ENCODE data around the gene PRR12. TPM values are rescaled to one million over a fixed set of nuclear protein-coding genes. Genes with fewer than 3 reads are reported as not detected.

PRR12 gene
- total RNA-seq, 1 experiment from 2014 or later: 53.0 TPM

- CTCF ChIA-PET: interaction anchor here (0.6 to 2.5 kb wide), 2 partner anchors 11 to 83 kb away, joined by 3 to 10 read pairs; partner anchors contain the start of gene PRMT1
- peaks cover 13% of the 10 kb centered on the region for H3K4me1 Mint-ChIP-seq (ENCODE audit: low read depth, unreplicated experiment)
- no peak for TF ChIP-seq CTCF (IDR thresholded peaks at IDR 0.05; ENCODE audit: unreplicated experiment)
- H3K9me3 Mint-ChIP-seq (ENCODE audit: low read depth, unreplicated experiment): no peaks in the 10 kb centered on the region
- intact Hi-C loops (cut with micrococcal nuclease; ENCODE audit: unreplicated experiment): no loop called here
- peak within 1 kb of the TSS; percentile 83 for H3K4me3 Mint-ChIP-seq (ENCODE audit: low read depth, unreplicated experiment)
- H3K36me3 Mint-ChIP-seq (ENCODE audit: insufficient read depth, unreplicated experiment): peaks cover 82% of the 10 kb centered on the region
- H3K27me3 Mint-ChIP-seq (ENCODE audit: unreplicated experiment): no peaks in the 10 kb centered on the region
- peak; percentile 99 for DNase-seq
- peak within 1 kb of the TSS; percentile 77 for H3K27ac Mint-ChIP-seq (ENCODE audit: unreplicated experiment)
- BruUV-seq (replicated peaks): no TSS peak
These were observed 74.6 kb downstream of the PRR12 start, which contains the start of the genes BCL2L12 and IRF3 for GRCh38 chr19:49665351-49666119. Gene BCL2L12 (plus strand): TSS chr19:49665933. CDS start chr19:49666693, 760 bp downstream. Gene IRF3 (minus strand): TSS chr19:49665857. CDS start chr19:49664838, 1,019 bp downstream.

- Mint-ChIP-seq H3K27me3 (ENCODE audit: unreplicated experiment) (no peaks in the 10 kb centered on the region), H3K4me1 (ENCODE audit: low read depth, unreplicated experiment) (peaks cover 13% of the 10 kb centered on the region), H3K4me3 (ENCODE audit: low read depth, unreplicated experiment) (peak overlapping the region; percentile 83), H3K9me3 (ENCODE audit: low read depth, unreplicated experiment) (no peaks in the 10 kb centered on the region), H3K36me3 (ENCODE audit: insufficient read depth, unreplicated experiment) (peaks cover 82% of the 10 kb centered on the region), H3K27ac (ENCODE audit: unreplicated experiment) (peak overlapping the region; percentile 77)
- BruUV-seq (replicated peaks): TSS peak; percentile 73
- intact Hi-C loops (cut with micrococcal nuclease; ENCODE audit: unreplicated experiment): no loop called here
- CTCF ChIA-PET: interaction anchor here (0.6 to 2.5 kb wide), 2 partner anchors 11 to 84 kb away, joined by 3 to 10 read pairs; partner anchors contain the start of gene PRMT1
- no peak for DNase-seq
- no peak for TF ChIP-seq CTCF (IDR thresholded peaks at IDR 0.05; ENCODE audit: unreplicated experiment)
These were observed 75.1 kb downstream of the PRR12 start for GRCh38 chr19:49666120-49666444.

DNA sequence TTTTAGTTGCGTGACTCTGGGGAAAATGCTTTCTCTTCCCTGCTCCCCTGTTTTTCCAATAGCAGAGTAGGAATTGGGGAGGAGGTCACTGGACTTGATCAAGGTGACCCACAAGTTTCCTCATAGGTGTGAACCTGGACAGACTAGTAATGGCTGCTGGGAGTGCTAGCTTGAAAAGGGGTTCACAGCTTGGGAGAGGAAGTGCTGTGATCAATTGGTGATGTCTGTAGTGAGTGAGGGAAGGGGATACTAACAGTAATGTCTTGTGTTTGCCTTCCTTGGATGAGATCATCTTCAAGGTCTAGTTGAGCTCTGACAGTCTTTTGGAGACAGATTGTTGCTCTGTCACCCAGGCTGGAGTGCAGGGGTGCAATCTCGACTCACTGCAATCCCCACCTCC is 76.5 kb downstream of the PRR12 start:
- Mint-ChIP-seq H3K9me3 (ENCODE audit: low read depth, unreplicated experiment) (no peaks in the 10 kb centered on the region), H3K4me3 (ENCODE audit: low read depth, unreplicated experiment) (peak overlapping the region; percentile 83), H3K4me1 (ENCODE audit: low read depth, unreplicated experiment) (peaks cover 23% of the 10 kb centered on the region), H3K27me3 (ENCODE audit: unreplicated experiment) (no peaks in the 10 kb centered on the region), H3K27ac (ENCODE audit: unreplicated experiment) (peak overlapping the region; percentile 77), H3K36me3 (ENCODE audit: insufficient read depth, unreplicated experiment) (peaks cover 75% of the 10 kb centered on the region)
- CTCF ChIA-PET: no interaction called here
- intact Hi-C loops (cut with micrococcal nuclease; ENCODE audit: unreplicated experiment): no loop called here
- no TSS peak for BruUV-seq (replicated peaks)
- no peak for DNase-seq
- TF ChIP-seq CTCF (IDR thresholded peaks at IDR 0.05; ENCODE audit: unreplicated experiment): no peak

DNA sequence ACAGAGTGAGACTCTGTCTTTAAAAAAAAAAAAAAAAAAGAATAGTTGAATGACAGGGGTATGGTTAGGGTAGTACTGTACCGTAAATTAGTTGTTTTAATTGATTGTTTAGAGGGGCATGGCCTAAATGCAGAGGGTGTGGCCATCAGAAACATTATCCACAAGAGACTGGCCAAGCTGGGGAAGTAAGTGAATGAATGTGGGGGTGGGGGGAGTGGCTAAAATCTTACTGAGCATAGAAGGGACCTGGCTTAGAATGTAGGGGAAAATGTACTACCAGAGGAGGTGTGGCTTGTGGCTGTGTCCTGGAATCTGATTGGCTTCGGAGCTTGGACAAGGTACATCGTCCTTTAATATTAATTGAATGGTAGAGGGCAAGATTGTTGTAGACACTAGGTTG is 78.5 kb downstream of the PRR12 start:
- no peak overlapping the region for H3K27ac Mint-ChIP-seq (ENCODE audit: unreplicated experiment)
- H3K4me3 Mint-ChIP-seq (ENCODE audit: low read depth, unreplicated experiment): no peak overlapping the region
- CTCF ChIA-PET: no interaction called here
- no TSS peak for BruUV-seq (replicated peaks)
- H3K27me3 Mint-ChIP-seq (ENCODE audit: unreplicated experiment): no peaks in the 10 kb centered on the region
- no peaks in the 10 kb centered on the region for H3K9me3 Mint-ChIP-seq (ENCODE audit: low read depth, unreplicated experiment)
- H3K4me1 Mint-ChIP-seq (ENCODE audit: low read depth, unreplicated experiment): peaks cover 26% of the 10 kb centered on the region
- intact Hi-C loops (cut with micrococcal nuclease; ENCODE audit: unreplicated experiment): no loop called here
- no peak for TF ChIP-seq CTCF (IDR thresholded peaks at IDR 0.05; ENCODE audit: unreplicated experiment)
- DNase-seq: no peak
- peaks cover 62% of the 10 kb centered on the region for H3K36me3 Mint-ChIP-seq (ENCODE audit: insufficient read depth, unreplicated experiment)

Data from Calu3 (cell line).